Right lobe of liver (tissue), 4 donors: ENCODE measurements around the gene SH3RF1.

Experiments used
- POLR2A ChIP-seq: fragments of 450-650 bp; IDR thresholded peaks from one replicate; pipeline ENCODE4 v1.6.1; 2017; ENCODE audit warnings: antibody characterized with exemption, mild to moderate bottlenecking
- TF ChIP-seq, protein P1 (sequence below), 4 donors: fragments of 200-600 bp in 3 of 4; fragments of 450-650 bp in 1 of 4; IDR thresholded peaks; one replicate each; pipeline versions ENCODE4 v1.5.1 to v1.8.0; 2016 to 2022; ENCODE audit warnings: antibody characterized with exemption in 4 of 4, mild to moderate bottlenecking in 2 of 4
- donor health status: DM: no; HTN: no; CAD: no.
- donor health status: DM: no; HTN: no; CAD: no.
- donor health status: DM: no; HTN: yes; CAD: no.

DNA sequence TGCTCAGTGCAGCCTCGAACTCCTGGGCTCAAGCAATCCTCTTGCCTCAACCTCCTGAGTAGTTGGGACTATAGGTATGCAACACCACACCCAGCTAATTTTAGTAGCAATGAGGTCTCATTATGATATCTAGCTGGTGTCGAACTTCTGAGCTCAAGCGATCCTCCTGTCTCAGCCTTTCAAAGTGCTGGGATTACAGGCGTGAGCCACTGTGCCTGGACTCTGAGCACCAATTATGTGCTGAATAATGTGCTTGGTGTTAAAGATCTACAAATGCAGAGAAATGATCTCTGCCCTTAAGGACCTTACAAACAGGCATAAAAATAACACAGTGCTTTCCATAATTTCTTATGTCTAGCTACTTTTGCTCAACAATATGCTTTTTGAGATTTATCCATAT is 131.7 kb downstream of the SH3RF1 start:
- TF ChIP-seq, protein P1, sequence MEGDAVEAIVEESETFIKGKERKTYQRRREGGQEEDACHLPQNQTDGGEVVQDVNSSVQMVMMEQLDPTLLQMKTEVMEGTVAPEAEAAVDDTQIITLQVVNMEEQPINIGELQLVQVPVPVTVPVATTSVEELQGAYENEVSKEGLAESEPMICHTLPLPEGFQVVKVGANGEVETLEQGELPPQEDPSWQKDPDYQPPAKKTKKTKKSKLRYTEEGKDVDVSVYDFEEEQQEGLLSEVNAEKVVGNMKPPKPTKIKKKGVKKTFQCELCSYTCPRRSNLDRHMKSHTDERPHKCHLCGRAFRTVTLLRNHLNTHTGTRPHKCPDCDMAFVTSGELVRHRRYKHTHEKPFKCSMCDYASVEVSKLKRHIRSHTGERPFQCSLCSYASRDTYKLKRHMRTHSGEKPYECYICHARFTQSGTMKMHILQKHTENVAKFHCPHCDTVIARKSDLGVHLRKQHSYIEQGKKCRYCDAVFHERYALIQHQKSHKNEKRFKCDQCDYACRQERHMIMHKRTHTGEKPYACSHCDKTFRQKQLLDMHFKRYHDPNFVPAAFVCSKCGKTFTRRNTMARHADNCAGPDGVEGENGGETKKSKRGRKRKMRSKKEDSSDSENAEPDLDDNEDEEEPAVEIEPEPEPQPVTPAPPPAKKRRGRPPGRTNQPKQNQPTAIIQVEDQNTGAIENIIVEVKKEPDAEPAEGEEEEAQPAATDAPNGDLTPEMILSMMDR (IDR thresholded peaks at IDR 0.05): no peak
- TF ChIP-seq POLR2A: no peak
